Activated CD4-positive, alpha-beta memory T cell treated with anti-CD3 and anti-CD28 coated beads for 36 hours (primary cell): ENCODE results near the gene RIOK2. TPM values are rescaled to one million over a fixed set of nuclear protein-coding genes. Genes with fewer than 3 reads are reported as not detected.

Source experiments
- CTCF ChIA-PET: fragments of 350-600 bp; sonication (Branson Sonifier 250); formaldehyde crosslinking; loops from one replicate; lab custom pipeline; 2021; ENCODE audit warnings: antibody characterized with exemption, inconsistent platforms; lab: Charles Lee
- POLR2A ChIA-PET: fragments of 350-600 bp; sonication (Branson Sonifier 250); formaldehyde crosslinking; loops from one replicate; lab custom pipeline; 2021; ENCODE audit warnings: antibody characterized with exemption; lab: Charles Lee
- DNase-seq: peaks from one replicate; pipeline ENCODE4 v3.0.0-alpha.2; 2020
- H3K27ac Mint-ChIP-seq: one replicate; pipeline ENCODE4 v1.8.0; 2021; ENCODE audit warnings: mixed read lengths
- H3K27me3 Mint-ChIP-seq: one replicate; pipeline ENCODE4 v1.8.0; 2021; ENCODE audit warnings: mixed read lengths
- H3K36me3 Mint-ChIP-seq: one replicate; pipeline ENCODE4 v1.8.0; 2021; ENCODE audit warnings: mixed read lengths
- H3K4me1 Mint-ChIP-seq: one replicate; pipeline ENCODE4 v1.8.0; 2021; ENCODE audit warnings: low read depth, mixed read lengths
- H3K4me3 Mint-ChIP-seq: one replicate; pipeline ENCODE4 v1.8.0; 2021; ENCODE audit warnings: mild to moderate bottlenecking, mixed read lengths
- H3K9me3 Mint-ChIP-seq: one replicate; pipeline ENCODE4 v1.8.0; 2021; ENCODE audit warnings: mixed read lengths
- intact Hi-C: fragments of 100-400 bp; cut with micrococcal nuclease; formaldehyde crosslinking; loops from one replicate; pipeline ENCODE4 v1.15.1; 2023
- total RNA-seq, 2 experiments: library from RNA; stranded (reverse); gene quantifications; one replicate each; pipeline ENCODE4 v1.2.3, GENCODE V29; 2021

The RIOK2 gene
- total RNA-seq, result 10 to 100 TPM; 31.8 to 41.5 TPM

DNA sequence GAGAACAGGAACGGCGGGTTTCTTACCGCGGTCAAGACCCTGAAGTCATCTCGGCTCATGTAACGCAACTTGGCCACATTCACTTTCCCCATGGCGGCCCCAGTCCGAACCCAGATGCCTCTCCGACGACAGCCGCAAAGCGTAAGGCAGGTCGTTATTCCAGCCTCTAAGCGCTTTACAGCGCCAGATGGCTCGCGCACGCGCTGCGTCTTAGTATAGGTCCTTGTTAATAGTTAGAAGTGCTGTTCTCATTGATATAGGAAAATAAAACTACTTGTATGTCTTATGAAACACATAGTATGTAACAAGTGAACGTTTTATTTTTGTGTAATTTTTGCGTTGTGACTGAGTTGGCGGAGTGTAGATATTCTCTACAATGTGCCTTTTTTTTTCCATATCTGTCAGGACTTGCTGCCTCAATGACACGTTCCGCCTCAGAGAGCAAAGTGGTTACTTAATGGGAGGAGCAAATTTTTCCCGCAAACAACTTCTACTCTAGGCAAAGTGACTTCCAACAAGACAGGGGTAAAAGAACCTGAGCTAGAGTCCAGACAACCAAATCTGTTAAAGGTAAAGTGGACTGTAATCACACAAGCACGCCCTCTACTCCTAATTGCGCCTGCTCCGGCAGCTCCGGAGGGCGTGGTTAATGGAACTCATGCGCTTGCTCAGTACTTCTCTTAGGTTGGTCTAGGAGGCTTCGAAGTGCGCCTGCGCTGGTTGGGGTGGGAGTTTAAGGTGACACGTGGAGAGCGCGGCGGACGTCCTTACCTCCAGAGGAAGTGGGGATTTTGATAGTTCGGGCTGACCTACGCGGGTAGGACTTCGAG, at the start of gene RIOK2:
Gene RIOK2, minus strand, starts transcription at position 148 of the 830 bp plus-strand sequence. Its CDS starts 56 bp downstream, at position 92.
- POLR2A ChIA-PET, result interaction anchor here (1.0 to 1.6 kb wide), 3 partner anchors 306 to 1746 kb away, joined by 3 to 4 read pairs (median 3); partner anchors contain the start of genes CHD1 and ERAP2
- H3K27me3 Mint-ChIP-seq, result no peaks in the 10 kb centered on the region
- peak; percentile 96 for DNase-seq
- H3K4me3 Mint-ChIP-seq, result peak within 1 kb of the TSS; percentile 87
- H3K4me1 Mint-ChIP-seq, result peaks cover 34% of the 10 kb centered on the region
- peaks cover 24% of the 10 kb centered on the region for H3K36me3 Mint-ChIP-seq
- intact Hi-C loops, result loop anchor here (1.0 to 10.0 kb wide), 10 partner anchors 16 to 1881 kb away; partner anchors contain the start of genes ARSK, CHD1 and RGMB
- H3K9me3 Mint-ChIP-seq, result peaks cover 3% of the 10 kb centered on the region
- CTCF ChIA-PET, result interaction anchor here (0.8 to 1.8 kb wide), 5 partner anchors 10 to 319 kb away, joined by 3 to 4 read pairs (median 3); no protein-coding TSS in a partner anchor
- H3K27ac Mint-ChIP-seq, result peak within 1 kb of the TSS; percentile 98

DNA sequence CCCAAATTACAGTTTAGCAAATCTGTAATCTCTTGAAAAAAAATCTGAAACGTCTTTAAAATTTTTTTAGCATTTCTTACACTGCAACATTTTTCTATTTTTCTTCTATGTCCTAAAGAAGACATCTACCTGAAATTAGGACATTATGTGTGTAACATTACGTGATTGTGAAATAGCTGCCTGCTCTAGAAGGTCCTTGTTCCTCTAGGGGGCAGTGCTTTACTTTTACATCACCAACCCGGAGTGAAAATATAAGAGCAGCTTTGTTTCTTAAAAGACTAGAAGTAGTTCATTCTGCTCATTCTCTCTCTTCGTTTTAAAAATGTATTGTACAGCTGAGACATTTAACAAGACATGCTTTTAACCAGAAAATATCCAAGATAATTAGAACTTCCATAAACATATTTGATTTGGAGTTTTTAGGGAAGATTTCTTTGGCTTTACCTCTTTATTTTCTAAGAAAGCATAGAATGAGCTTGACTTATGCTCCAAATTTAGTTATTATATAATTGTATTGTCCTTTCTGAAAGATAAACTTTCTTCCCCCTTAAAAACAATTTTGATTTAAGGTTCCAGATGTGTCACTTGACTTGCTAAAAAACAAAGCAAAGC, 48.1 kb upstream of the RIOK2 start:
- intact Hi-C loops, result loop anchor here (1.0 kb wide), 3 partner anchors 303 to 1565 kb away; no protein-coding TSS in a partner anchor
- Mint-ChIP-seq H3K27me3 (peaks cover 4% of the 10 kb centered on the region), H3K27ac (no peak overlapping the region), H3K36me3 (no peaks in the 10 kb centered on the region), H3K9me3 (peaks cover 5% of the 10 kb centered on the region), H3K4me3 (no peak overlapping the region), H3K4me1 (no peaks in the 10 kb centered on the region)
- CTCF ChIA-PET, result interaction anchor here (0.7 to 3.1 kb wide), 23 partner anchors 9 to 1830 kb away, joined by 3 to 18 read pairs (median 4); no protein-coding TSS in a partner anchor
- DNase-seq, result peak; percentile 14
- POLR2A ChIA-PET, result no interaction called here

GRCh38 chr5:97229688-97230285, 46.7 kb upstream of the RIOK2 start:
- Mint-ChIP-seq H3K27me3 (peaks cover 4% of the 10 kb centered on the region), H3K36me3 (no peaks in the 10 kb centered on the region), H3K27ac (no peak overlapping the region), H3K4me1 (no peaks in the 10 kb centered on the region), H3K9me3 (no peaks in the 10 kb centered on the region), H3K4me3 (no peak overlapping the region)
- CTCF ChIA-PET, result interaction anchor here (0.8 to 1.7 kb wide), 5 partner anchors 27 to 1568 kb away, joined by 3 to 14 read pairs (median 3); no protein-coding TSS in a partner anchor
- intact Hi-C loops, result no loop called here
- POLR2A ChIA-PET, result no interaction called here
- no peak for DNase-seq

- Mint-ChIP-seq H3K9me3 (no peaks in the 10 kb centered on the region), H3K36me3 (no peaks in the 10 kb centered on the region), H3K27ac (no peak overlapping the region), H3K4me1 (no peaks in the 10 kb centered on the region), H3K4me3 (no peak overlapping the region), H3K27me3 (peaks cover 4% of the 10 kb centered on the region)
- no peak for DNase-seq
- POLR2A ChIA-PET, result no interaction called here
- intact Hi-C loops, result no loop called here
- CTCF ChIA-PET, result interaction anchor here (0.8 kb wide), 1 partner anchor 12 kb away, joined by 3 read pairs; no protein-coding TSS in a partner anchor
These were observed 46.1 kb upstream of the RIOK2 start for GRCh38 chr5:97229196-97229595.

GRCh38 chr5:97225222-97225621, 42.2 kb upstream of the RIOK2 start:
- Mint-ChIP-seq H3K4me1 (no peaks in the 10 kb centered on the region), H3K36me3 (no peaks in the 10 kb centered on the region)

GRCh38 chr5:97224112-97224750, 41.2 kb upstream of the RIOK2 start:
- POLR2A ChIA-PET, result no interaction called here
- intact Hi-C loops, result no loop called here
- Mint-ChIP-seq H3K27ac (no peak overlapping the region), H3K9me3 (no peaks in the 10 kb centered on the region), H3K27me3 (no peaks in the 10 kb centered on the region), H3K4me1 (no peaks in the 10 kb centered on the region), H3K4me3 (no peak overlapping the region), H3K36me3 (no peaks in the 10 kb centered on the region)
- CTCF ChIA-PET, result interaction anchor here (0.7 kb wide), 1 partner anchor 8 kb away, joined by 3 read pairs; no protein-coding TSS in a partner anchor
- DNase-seq, result no peak

More at GRCh38 chr5:97225222-97225621, 42.2 kb upstream of the RIOK2 start:
- H3K27me3 Mint-ChIP-seq, result peaks cover 3% of the 10 kb centered on the region
- ChIA-PET CTCF (no interaction called here), POLR2A (no interaction called here)
- H3K27ac Mint-ChIP-seq, result no peak overlapping the region
- no peak overlapping the region for H3K4me3 Mint-ChIP-seq
- intact Hi-C loops, result no loop called here
- H3K9me3 Mint-ChIP-seq, result no peaks in the 10 kb centered on the region
- DNase-seq, result no peak

DNA sequence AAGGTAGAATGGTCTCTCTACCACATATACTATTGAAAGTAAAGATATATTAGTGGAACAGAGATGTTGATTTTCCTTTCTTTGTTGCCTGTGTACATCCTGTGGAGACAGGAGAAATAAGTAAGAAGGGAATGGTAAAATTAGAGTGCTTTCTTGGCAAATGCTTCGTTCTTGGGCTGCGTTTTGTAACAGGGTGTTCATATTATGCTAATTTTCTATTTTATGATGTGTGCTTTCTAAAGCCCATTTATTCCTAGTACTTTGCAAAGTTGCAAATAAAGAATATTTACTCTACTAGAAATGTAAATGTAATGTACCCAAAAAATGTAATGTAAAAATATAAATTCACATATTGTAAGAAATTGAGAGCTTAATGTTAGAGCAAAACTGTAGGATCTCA, 40.5 kb upstream of the RIOK2 start:
- no peak for DNase-seq
- no peaks in the 10 kb centered on the region for H3K9me3 Mint-ChIP-seq
- no peaks in the 10 kb centered on the region for H3K27me3 Mint-ChIP-seq
- no peak overlapping the region for H3K4me3 Mint-ChIP-seq
- no peaks in the 10 kb centered on the region for H3K36me3 Mint-ChIP-seq
- H3K27ac Mint-ChIP-seq, result no peak overlapping the region
- no peaks in the 10 kb centered on the region for H3K4me1 Mint-ChIP-seq
- ChIA-PET POLR2A (no interaction called here), CTCF (interaction anchor here (0.7 kb wide), 1 partner anchor 9 kb away, joined by 3 read pairs; no protein-coding TSS in a partner anchor)
- intact Hi-C loops, result no loop called here

GRCh38 chr5:97209343-97209742, 26.3 kb upstream of the RIOK2 start:
- DNase-seq, result no peak
- intact Hi-C loops, result no loop called here
- Mint-ChIP-seq H3K4me3 (no peak overlapping the region), H3K4me1 (no peaks in the 10 kb centered on the region), H3K36me3 (peaks cover 2% of the 10 kb centered on the region), H3K27ac (no peak overlapping the region), H3K9me3 (peaks cover 25% of the 10 kb centered on the region), H3K27me3 (peaks cover 19% of the 10 kb centered on the region)
- POLR2A ChIA-PET, result no interaction called here
- CTCF ChIA-PET, result interaction anchor here (2.4 kb wide), 1 partner anchor 22 kb away, joined by 7 read pairs; no protein-coding TSS in a partner anchor

- intact Hi-C loops, result no loop called here
- H3K4me3 Mint-ChIP-seq, result no peak overlapping the region
- ChIA-PET CTCF (interaction anchor here (2.4 kb wide), 1 partner anchor 22 kb away, joined by 7 read pairs; no protein-coding TSS in a partner anchor), POLR2A (no interaction called here)
- peaks cover 17% of the 10 kb centered on the region for H3K27me3 Mint-ChIP-seq
- no peaks in the 10 kb centered on the region for H3K4me1 Mint-ChIP-seq
- H3K36me3 Mint-ChIP-seq, result peaks cover 1% of the 10 kb centered on the region
- no peak overlapping the region for H3K27ac Mint-ChIP-seq
- H3K9me3 Mint-ChIP-seq, result peaks cover 20% of the 10 kb centered on the region
- DNase-seq, result no peak
These were observed 25.7 kb upstream of the RIOK2 start for GRCh38 chr5:97208714-97209113.

DNA sequence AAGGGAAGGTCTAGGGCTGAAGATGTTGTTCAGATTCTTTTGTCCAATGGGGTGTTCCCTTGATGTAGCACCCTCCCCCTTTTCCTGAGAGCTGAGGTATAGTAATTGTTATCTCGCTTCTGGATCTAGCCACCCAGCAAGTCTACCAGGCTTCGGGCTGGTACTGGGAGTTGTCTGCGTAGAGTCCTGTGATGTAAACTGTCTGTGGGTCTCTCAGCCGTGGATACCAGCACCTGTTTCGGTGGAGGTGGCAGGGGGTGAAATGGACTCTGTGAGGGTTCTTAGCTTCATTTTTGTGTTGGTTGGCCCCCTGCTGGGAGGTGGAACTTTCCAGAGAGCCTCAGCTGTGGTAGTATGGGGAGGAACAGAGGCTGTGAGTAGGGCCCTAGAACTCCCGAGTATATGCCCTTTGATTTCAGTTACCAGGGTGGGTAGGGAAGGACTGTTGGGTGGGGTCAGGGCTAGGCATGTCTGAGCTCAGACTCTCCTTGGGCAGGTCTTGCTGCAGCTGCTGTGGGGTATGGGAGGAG, 25.2 kb upstream of the RIOK2 start:
- ChIA-PET CTCF (interaction anchor here (2.4 kb wide), 1 partner anchor 23 kb away, joined by 7 read pairs; no protein-coding TSS in a partner anchor), POLR2A (no interaction called here)
- Mint-ChIP-seq H3K36me3 (peaks cover 1% of the 10 kb centered on the region), H3K27me3 (peaks cover 16% of the 10 kb centered on the region), H3K9me3 (peaks cover 15% of the 10 kb centered on the region), H3K4me3 (no peak overlapping the region), H3K27ac (no peak overlapping the region), H3K4me1 (no peaks in the 10 kb centered on the region)
- intact Hi-C loops, result no loop called here
- no peak for DNase-seq

DNA sequence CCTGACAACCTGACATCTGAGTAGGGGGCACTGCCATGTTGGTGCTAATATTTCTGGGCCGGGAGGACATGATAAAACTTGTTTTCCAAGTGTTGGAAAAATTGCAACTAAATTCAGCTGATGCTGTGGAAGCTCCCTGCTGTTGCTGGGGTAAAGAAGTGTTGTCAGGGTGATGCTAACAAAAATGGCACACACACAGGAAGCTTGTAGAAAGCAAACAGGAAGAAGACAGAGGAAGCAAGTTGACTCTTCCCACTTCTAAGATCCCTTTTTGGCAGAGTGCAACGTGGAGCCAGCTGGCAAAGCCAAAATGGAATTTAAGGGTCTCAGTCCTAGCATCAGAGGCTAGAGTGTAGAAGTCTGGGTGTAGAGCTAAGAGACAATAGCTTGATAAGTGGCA, 11.3 kb upstream of the RIOK2 start:
- peaks cover 6% of the 10 kb centered on the region for H3K4me1 Mint-ChIP-seq
- H3K27ac Mint-ChIP-seq, result no peak overlapping the region
- peaks cover 6% of the 10 kb centered on the region for H3K36me3 Mint-ChIP-seq
- intact Hi-C loops, result no loop called here
- no peak overlapping the region for H3K4me3 Mint-ChIP-seq
- CTCF ChIA-PET, result interaction anchor here (1.2 kb wide), 1 partner anchor 37 kb away, joined by 4 read pairs; no protein-coding TSS in a partner anchor
- H3K9me3 Mint-ChIP-seq, result peaks cover 11% of the 10 kb centered on the region
- H3K27me3 Mint-ChIP-seq, result peaks cover 4% of the 10 kb centered on the region
- DNase-seq, result no peak
- POLR2A ChIA-PET, result no interaction called here
